ENCODE data around the gene SMYD2. TPM values are rescaled to one million over a fixed set of nuclear protein-coding genes. Genes with fewer than 3 reads are reported as not detected.

SMYD2 gene
- total and polyA plus RNA-seq, 11 donors: 157 to 406 (median 324) TPM

- WGBS, 4 donors: 82 to 99% (median 87%) methylated on average over 4 of the region's 4 CpGs
- no peaks in the 10 kb centered on the region for H3K27me3 ChIP-seq
- DNase-seq: peak in 1 of 5 donors; percentile 50
- TF ChIP-seq CTCF (IDR thresholded peaks at IDR 0.05): no peak
- TF ChIP-seq POLR2A (IDR thresholded peaks at IDR 0.05): no peak
- peak overlapping the region in 5 of 12 donors; percentile 1 to 51 (median 40) for H3K27ac ChIP-seq
- H3K4me1 ChIP-seq: peaks cover 0 to 24% (median 10%) of the 10 kb centered on the region in 12 donors
- intact Hi-C loops (cut with DNase I): no loop called here
- H3K36me3 ChIP-seq: peaks cover 0 to 48% (median 22%) of the 10 kb centered on the region in 9 donors
- ATAC-seq: peak in 2 of 4 donors; percentile 47 to 80
- H3K4me3 ChIP-seq: no peak overlapping the region
- H3K9me3 ChIP-seq: no peaks in the 10 kb centered on the region
Observed at GRCh38 chr1:214352838-214353237, 71.9 kb downstream of the SMYD2 start.

- peaks cover 0 to 24% (median 10%) of the 10 kb centered on the region in 12 donors for H3K4me1 ChIP-seq
- H3K9me3 ChIP-seq: no peaks in the 10 kb centered on the region
- ATAC-seq (no peak), DNase-seq (no peak)
- intact Hi-C loops (cut with DNase I): no loop called here
- no peak overlapping the region for H3K27ac ChIP-seq
- WGBS, 4 donors: 83 to 84% (median 83%) methylated on average over 4 of the region's 4 CpGs
- no peak overlapping the region for H3K4me3 ChIP-seq
- TF ChIP-seq CTCF (IDR thresholded peaks at IDR 0.05): no peak
- no peak for TF ChIP-seq POLR2A (IDR thresholded peaks at IDR 0.05)
- H3K36me3 ChIP-seq: peaks cover 0 to 58% (median 31%) of the 10 kb centered on the region in 9 donors
- no peaks in the 10 kb centered on the region for H3K27me3 ChIP-seq
Observed at GRCh38 chr1:214354440-214355148, 73.6 kb downstream of the SMYD2 start.

GRCh38 chr1:214360116-214360515 is 79.2 kb downstream of the SMYD2 start:
- intact Hi-C loops (cut with DNase I): no loop called here
- no peaks in the 10 kb centered on the region for H3K9me3 ChIP-seq
- H3K4me3 ChIP-seq: no peak overlapping the region
- peak overlapping the region in 6 of 12 donors; percentile 4 to 90 (median 82) for H3K27ac ChIP-seq
- H3K27me3 ChIP-seq: no peaks in the 10 kb centered on the region
- DNase-seq (no peak), ATAC-seq (no peak)
- peaks cover 0 to 67% (median 36%) of the 10 kb centered on the region in 9 donors for H3K36me3 ChIP-seq
- H3K4me1 ChIP-seq: peaks cover 0 to 50% (median 33%) of the 10 kb centered on the region in 12 donors
- TF ChIP-seq CTCF (IDR thresholded peaks at IDR 0.05) (no peak), POLR2A (IDR thresholded peaks at IDR 0.05) (no peak)
- WGBS, 4 donors: 87 to 90% (median 90%) methylated on average over 5 of the region's 5 CpGs

GRCh38 chr1:214360525-214361164 is 79.7 kb downstream of the SMYD2 start:
- intact Hi-C loops (cut with DNase I): no loop called here
- peak overlapping the region in 9 of 12 donors; percentile 74 to 95 (median 85) for H3K27ac ChIP-seq
- H3K36me3 ChIP-seq: peaks cover 0 to 64% (median 36%) of the 10 kb centered on the region in 9 donors

More at GRCh38 chr1:214360525-214361164, 79.7 kb downstream of the SMYD2 start:
- no peak for ATAC-seq
- TF ChIP-seq POLR2A (IDR thresholded peaks at IDR 0.05): no peak
- no peak for TF ChIP-seq CTCF (IDR thresholded peaks at IDR 0.05)
- H3K27me3 ChIP-seq: no peaks in the 10 kb centered on the region
- no peaks in the 10 kb centered on the region for H3K9me3 ChIP-seq
- WGBS, 4 donors: 68 to 88% (median 80%) methylated on average over 3 of the region's 3 CpGs
- H3K4me3 ChIP-seq: no peak overlapping the region
- H3K4me1 ChIP-seq: peaks cover 0 to 50% (median 33%) of the 10 kb centered on the region in 12 donors
- no peak for DNase-seq
